T-helper 1 cell treated with Interleukin-12 subunit alpha and Interleukin-12 subunit beta and Interleukin-4 antibody, amounts not matched to agents 30 μg/mL and 1 μg/mL, for 36 hours (primary cell): ENCODE measurements around the gene ACTRT2.

Experiments used
- H3K27ac Mint-ChIP-seq: one replicate; pipeline ENCODE4 v1.8.0; 2021; ENCODE audit warnings: mild to moderate bottlenecking, mixed read lengths
- H3K27me3 Mint-ChIP-seq: one replicate; pipeline ENCODE4 v1.8.0; 2021; ENCODE audit warnings: low read depth, mixed read lengths
- H3K36me3 Mint-ChIP-seq: one replicate; pipeline ENCODE4 v1.8.0; 2021; ENCODE audit warnings: low read depth, mixed read lengths
- H3K4me1 Mint-ChIP-seq: one replicate; pipeline ENCODE4 v1.8.0; 2021; ENCODE audit warnings: low read depth, mixed read lengths
- H3K4me3 Mint-ChIP-seq: one replicate; pipeline ENCODE4 v1.8.0; 2021; ENCODE audit warnings: mild to moderate bottlenecking, moderate library complexity, mixed read lengths
- H3K9me3 Mint-ChIP-seq: one replicate; pipeline ENCODE4 v1.8.0; 2021; ENCODE audit warnings: mixed read lengths

Gene ACTRT2

GRCh38 chr1:3021233-3021671 is at the start of gene ACTRT2:
Gene ACTRT2, plus strand, starts transcription at chr1:3021467. Its CDS starts 220 bp downstream, at chr1:3021687.
- Mint-ChIP-seq H3K4me1 (no peaks in the 10 kb centered on the region), H3K36me3 (no peaks in the 10 kb centered on the region), H3K27me3 (no peaks in the 10 kb centered on the region), H3K9me3 (no peaks in the 10 kb centered on the region), H3K27ac (no peak within 1 kb of the TSS), H3K4me3 (no peak within 1 kb of the TSS)

- Mint-ChIP-seq H3K4me1 (no peaks in the 10 kb centered on the region), H3K36me3 (no peaks in the 10 kb centered on the region), H3K27me3 (no peaks in the 10 kb centered on the region), H3K27ac (no peak overlapping the region), H3K4me3 (no peak overlapping the region), H3K9me3 (no peaks in the 10 kb centered on the region)
These were observed 49.7 kb upstream of the ACTRT2 start for GRCh38 chr1:2971609-2972008.

GRCh38 chr1:2972011-2972878 is 49.0 kb upstream of the ACTRT2 start:
- no peaks in the 10 kb centered on the region for H3K9me3 Mint-ChIP-seq

GRCh38 chr1:2972879-2973575 is 48.2 kb upstream of the ACTRT2 start:
- no peaks in the 10 kb centered on the region for H3K4me1 Mint-ChIP-seq
- no peak overlapping the region for H3K4me3 Mint-ChIP-seq
- no peak overlapping the region for H3K27ac Mint-ChIP-seq
- no peaks in the 10 kb centered on the region for H3K36me3 Mint-ChIP-seq
- no peaks in the 10 kb centered on the region for H3K9me3 Mint-ChIP-seq
- no peaks in the 10 kb centered on the region for H3K27me3 Mint-ChIP-seq

More at GRCh38 chr1:2972011-2972878, 49.0 kb upstream of the ACTRT2 start:
- Mint-ChIP-seq H3K4me1 (no peaks in the 10 kb centered on the region), H3K27me3 (no peaks in the 10 kb centered on the region), H3K36me3 (no peaks in the 10 kb centered on the region), H3K4me3 (no peak overlapping the region), H3K27ac (no peak overlapping the region)

GRCh38 chr1:2973601-2974593 is 47.4 kb upstream of the ACTRT2 start:
- no peak overlapping the region for H3K27ac Mint-ChIP-seq
- no peaks in the 10 kb centered on the region for H3K9me3 Mint-ChIP-seq
- H3K4me3 Mint-ChIP-seq: no peak overlapping the region
- no peaks in the 10 kb centered on the region for H3K4me1 Mint-ChIP-seq
- no peaks in the 10 kb centered on the region for H3K36me3 Mint-ChIP-seq
- H3K27me3 Mint-ChIP-seq: no peaks in the 10 kb centered on the region

GRCh38 chr1:2974701-2975301 is 46.5 kb upstream of the ACTRT2 start:
- H3K27me3 Mint-ChIP-seq: no peaks in the 10 kb centered on the region
- no peak overlapping the region for H3K27ac Mint-ChIP-seq
- no peak overlapping the region for H3K4me3 Mint-ChIP-seq
- H3K4me1 Mint-ChIP-seq: no peaks in the 10 kb centered on the region
- no peaks in the 10 kb centered on the region for H3K9me3 Mint-ChIP-seq
- no peaks in the 10 kb centered on the region for H3K36me3 Mint-ChIP-seq

GRCh38 chr1:2975466-2976179 is 45.6 kb upstream of the ACTRT2 start:
- no peaks in the 10 kb centered on the region for H3K4me1 Mint-ChIP-seq
- H3K27ac Mint-ChIP-seq: no peak overlapping the region
- no peaks in the 10 kb centered on the region for H3K27me3 Mint-ChIP-seq
- no peak overlapping the region for H3K4me3 Mint-ChIP-seq
- no peaks in the 10 kb centered on the region for H3K36me3 Mint-ChIP-seq
- no peaks in the 10 kb centered on the region for H3K9me3 Mint-ChIP-seq

- Mint-ChIP-seq H3K4me1 (no peaks in the 10 kb centered on the region), H3K4me3 (no peak overlapping the region), H3K27me3 (no peaks in the 10 kb centered on the region), H3K27ac (no peak overlapping the region), H3K9me3 (no peaks in the 10 kb centered on the region), H3K36me3 (no peaks in the 10 kb centered on the region)
These were observed 45.1 kb upstream of the ACTRT2 start for GRCh38 chr1:2976180-2976562.

DNA sequence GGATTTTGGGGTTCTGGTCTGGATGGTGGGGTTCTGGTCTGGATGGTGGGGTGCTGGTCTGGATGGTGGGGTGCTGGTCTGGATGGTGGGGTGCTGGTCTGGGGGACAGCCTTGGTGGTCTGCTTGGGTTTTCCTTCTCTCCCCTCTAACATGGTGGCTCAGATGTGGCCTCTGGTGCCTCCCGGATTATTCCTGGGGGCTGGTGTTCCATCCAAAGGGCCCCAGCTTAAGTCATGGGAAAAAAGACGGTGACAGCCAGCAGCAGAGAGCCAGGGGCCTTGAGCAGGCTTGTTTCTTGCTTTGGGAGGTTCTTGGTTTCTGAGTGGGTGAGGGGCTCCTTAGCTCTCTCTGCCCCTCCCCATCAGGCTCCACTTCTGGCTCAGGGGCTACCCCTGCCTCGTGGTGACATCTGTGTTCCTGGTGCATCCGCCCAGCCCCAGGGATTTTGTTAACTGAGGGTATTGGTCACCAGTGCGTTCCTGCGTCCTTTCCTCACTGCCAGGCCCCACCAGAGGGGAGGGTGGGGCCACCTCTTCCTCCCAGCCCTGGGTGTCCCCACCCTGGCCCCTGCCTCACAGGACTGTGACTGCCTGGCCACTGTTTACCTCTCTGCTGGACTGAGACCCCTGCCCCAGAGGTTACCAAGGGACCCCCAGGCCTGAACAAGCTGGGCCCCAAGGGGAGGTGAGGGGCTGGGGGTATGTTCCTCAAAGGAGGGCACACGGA is 43.2 kb upstream of the ACTRT2 start:
- Mint-ChIP-seq H3K36me3 (no peaks in the 10 kb centered on the region), H3K27me3 (no peaks in the 10 kb centered on the region), H3K27ac (no peak overlapping the region), H3K4me3 (no peak overlapping the region), H3K4me1 (no peaks in the 10 kb centered on the region), H3K9me3 (no peaks in the 10 kb centered on the region)

GRCh38 chr1:2978691-2979190 is 42.5 kb upstream of the ACTRT2 start:
- no peaks in the 10 kb centered on the region for H3K9me3 Mint-ChIP-seq
- no peaks in the 10 kb centered on the region for H3K27me3 Mint-ChIP-seq
- H3K36me3 Mint-ChIP-seq: no peaks in the 10 kb centered on the region
- H3K4me1 Mint-ChIP-seq: no peaks in the 10 kb centered on the region
- no peak overlapping the region for H3K4me3 Mint-ChIP-seq
- H3K27ac Mint-ChIP-seq: no peak overlapping the region

GRCh38 chr1:2979191-2980072 is 41.8 kb upstream of the ACTRT2 start:
- Mint-ChIP-seq H3K36me3 (no peaks in the 10 kb centered on the region), H3K4me1 (no peaks in the 10 kb centered on the region), H3K27me3 (no peaks in the 10 kb centered on the region), H3K27ac (no peak overlapping the region), H3K9me3 (no peaks in the 10 kb centered on the region), H3K4me3 (no peak overlapping the region)

- Mint-ChIP-seq H3K4me3 (no peak overlapping the region), H3K36me3 (no peaks in the 10 kb centered on the region), H3K9me3 (no peaks in the 10 kb centered on the region), H3K27me3 (no peaks in the 10 kb centered on the region), H3K4me1 (no peaks in the 10 kb centered on the region), H3K27ac (no peak overlapping the region)
These were observed 41.0 kb upstream of the ACTRT2 start for GRCh38 chr1:2980073-2980791.
